ENCODE results near the gene PDE3B. TPM values are rescaled to one million over a fixed set of nuclear protein-coding genes. Genes with fewer than 3 reads are reported as not detected.
"Not testable (repeated sequence)": the region's sequence is repeated elsewhere in the genome, so short reads cannot be mapped to it uniquely, and the experiment has no call there.

Gene PDE3B
- total RNA-seq, 3 donors from 2014 or later (not counting 1 experiment from before 2014, with no cell fraction given): 18.2 to 42.3 (median 34.5) TPM

DNA sequence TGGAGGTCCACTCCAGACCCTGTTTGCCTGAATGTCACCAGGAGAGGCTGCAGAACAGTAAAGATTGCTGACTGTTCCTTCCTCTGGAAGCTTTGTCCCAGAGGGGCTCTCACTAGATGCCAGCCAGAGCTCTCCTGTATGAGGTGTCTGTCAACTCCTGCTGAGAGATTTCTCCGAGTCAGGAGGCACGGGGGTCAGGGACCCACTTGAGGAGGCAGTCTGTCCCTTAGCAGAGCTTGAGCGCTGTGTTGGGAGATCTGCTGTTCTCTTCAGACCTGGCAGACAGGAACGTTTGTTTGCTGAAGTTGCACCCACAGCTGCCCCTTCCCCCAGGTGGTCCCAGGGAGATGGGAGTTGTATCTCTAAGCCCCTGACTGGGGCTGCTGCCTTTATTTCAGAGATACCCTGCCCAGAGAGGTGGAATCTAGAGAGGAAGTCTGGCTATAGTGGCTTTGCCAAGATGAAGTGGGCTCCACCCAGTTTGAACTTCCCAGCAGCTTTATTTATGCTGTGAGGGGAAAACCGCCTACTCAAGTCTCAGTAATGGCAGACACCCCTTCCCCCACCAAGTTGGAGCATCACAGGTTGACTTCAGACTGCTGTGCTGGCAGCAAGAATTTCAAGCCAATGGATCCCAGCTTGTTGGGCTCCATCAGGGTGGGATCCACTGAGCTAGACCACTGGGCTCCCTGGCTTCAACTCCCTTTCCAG, 99.4 kb downstream of the PDE3B start:
- intact Hi-C loops (cut with micrococcal nuclease): no loop called here
- TF ChIP-seq, protein P1, sequence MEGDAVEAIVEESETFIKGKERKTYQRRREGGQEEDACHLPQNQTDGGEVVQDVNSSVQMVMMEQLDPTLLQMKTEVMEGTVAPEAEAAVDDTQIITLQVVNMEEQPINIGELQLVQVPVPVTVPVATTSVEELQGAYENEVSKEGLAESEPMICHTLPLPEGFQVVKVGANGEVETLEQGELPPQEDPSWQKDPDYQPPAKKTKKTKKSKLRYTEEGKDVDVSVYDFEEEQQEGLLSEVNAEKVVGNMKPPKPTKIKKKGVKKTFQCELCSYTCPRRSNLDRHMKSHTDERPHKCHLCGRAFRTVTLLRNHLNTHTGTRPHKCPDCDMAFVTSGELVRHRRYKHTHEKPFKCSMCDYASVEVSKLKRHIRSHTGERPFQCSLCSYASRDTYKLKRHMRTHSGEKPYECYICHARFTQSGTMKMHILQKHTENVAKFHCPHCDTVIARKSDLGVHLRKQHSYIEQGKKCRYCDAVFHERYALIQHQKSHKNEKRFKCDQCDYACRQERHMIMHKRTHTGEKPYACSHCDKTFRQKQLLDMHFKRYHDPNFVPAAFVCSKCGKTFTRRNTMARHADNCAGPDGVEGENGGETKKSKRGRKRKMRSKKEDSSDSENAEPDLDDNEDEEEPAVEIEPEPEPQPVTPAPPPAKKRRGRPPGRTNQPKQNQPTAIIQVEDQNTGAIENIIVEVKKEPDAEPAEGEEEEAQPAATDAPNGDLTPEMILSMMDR (IDR thresholded peaks at IDR 0.05): no peak

DNA sequence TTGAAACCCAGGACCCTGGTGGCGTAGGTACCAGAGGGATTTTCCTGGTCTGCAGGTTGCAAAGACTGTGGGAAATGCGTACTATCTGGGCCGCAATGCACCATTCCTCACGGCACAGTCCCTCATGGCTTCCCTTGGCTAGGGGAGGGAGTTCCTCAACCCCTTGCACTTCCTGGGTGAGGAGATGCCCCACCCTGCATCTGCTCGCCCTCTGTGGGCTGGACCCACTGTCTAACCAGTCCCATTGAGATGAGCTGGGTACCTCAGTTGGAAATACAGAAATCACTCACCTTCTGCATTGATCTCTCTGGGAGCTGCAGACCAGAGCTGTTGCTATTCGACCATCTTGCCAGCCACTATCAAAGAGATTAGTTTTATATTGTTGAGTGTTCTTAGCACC, 100.1 kb downstream of the PDE3B start:
- H3K9me3 Mint-ChIP-seq; DNase-seq; H3K27ac ChIP-seq (ENCODE audit: low read length); H3K36me3 ChIP-seq (ENCODE audit: control insufficient read depth, insufficient read depth, low read length); H3K4me3 Mint-ChIP-seq; H3K27me3 ChIP-seq (ENCODE audit: control insufficient read depth, insufficient read depth, low read length); H3K36me3 Mint-ChIP-seq; H3K4me1 ChIP-seq (ENCODE audit: control insufficient read depth, insufficient read depth, low read length); H3K27ac Mint-ChIP-seq; H3K9me3 ChIP-seq (ENCODE audit: control insufficient read depth, insufficient read depth, low read length); ATAC-seq; intact Hi-C loops (cut with micrococcal nuclease); H3K4me3 ChIP-seq (ENCODE audit: low read length): not testable (repeated sequence)
- Mint-ChIP-seq H3K4me1 (peaks cover 0 to 27% of the 10 kb centered on the region in 2 donors), H3K27me3 (ENCODE audit: low read depth in 2 of 2) (peaks cover 0 to 16% of the 10 kb centered on the region in 2 donors)
- WGBS (ENCODE audit: insufficient coverage): 86% methylated on average over 6 of the region's 6 CpGs

More for the DNA sequence above, 99.4 kb downstream of the PDE3B start:
- Histone ChIP-seq H3K27ac (ENCODE audit: low read length) (no peak overlapping the region), H3K9me3 (ENCODE audit: control insufficient read depth, insufficient read depth, low read length) (no peaks in the 10 kb centered on the region), H3K27me3 (ENCODE audit: control insufficient read depth, insufficient read depth, low read length) (no peaks in the 10 kb centered on the region), H3K4me3 (ENCODE audit: low read length) (no peak overlapping the region), H3K4me1 (ENCODE audit: control insufficient read depth, insufficient read depth, low read length) (peaks cover 2% of the 10 kb centered on the region), H3K36me3 (ENCODE audit: control insufficient read depth, insufficient read depth, low read length) (no peaks in the 10 kb centered on the region)
- Mint-ChIP-seq H3K4me3 (no peak overlapping the region), H3K9me3 (peaks cover 0 to 2% of the 10 kb centered on the region in 2 donors), H3K36me3 (no peaks in the 10 kb centered on the region), H3K27ac (no peak overlapping the region), H3K4me1 (peaks cover 0 to 27% of the 10 kb centered on the region in 2 donors), H3K27me3 (ENCODE audit: low read depth in 2 of 2) (peaks cover 0 to 16% of the 10 kb centered on the region in 2 donors)
- DNase-seq (no peak), ATAC-seq (no peak)
- WGBS (ENCODE audit: insufficient coverage): 87% methylated on average over 5 of the region's 5 CpGs

DNA sequence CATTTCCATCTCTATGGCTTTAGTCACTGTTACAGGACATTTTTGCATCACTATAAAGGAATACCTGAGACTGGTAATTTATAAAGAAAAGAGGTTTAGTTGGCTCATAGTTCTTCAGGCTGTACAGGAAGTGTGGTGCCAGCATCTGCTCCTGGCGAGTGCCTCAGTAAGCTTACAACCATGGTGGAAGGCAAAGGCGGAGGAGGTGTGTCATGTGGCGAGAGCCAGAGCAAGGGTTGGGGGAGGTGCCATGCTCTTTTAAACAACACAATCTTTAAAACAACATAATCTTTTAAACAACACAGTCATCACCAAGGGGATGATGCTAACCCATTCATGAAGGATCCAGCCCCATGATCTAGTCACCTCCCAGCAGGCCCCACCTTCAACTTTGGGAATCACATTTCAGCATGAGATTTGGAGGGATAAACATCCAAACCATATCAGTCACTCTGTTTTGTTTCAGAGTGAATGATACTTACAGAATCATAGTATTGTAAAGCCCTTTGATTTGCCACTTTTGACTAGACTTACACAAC, 103.3 kb downstream of the PDE3B start:
- Mint-ChIP-seq H3K27me3 (ENCODE audit: low read depth in 2 of 2) (peaks cover 0 to 15% of the 10 kb centered on the region in 2 donors), H3K36me3 (no peaks in the 10 kb centered on the region), H3K9me3 (no peaks in the 10 kb centered on the region), H3K27ac (no peak overlapping the region), H3K4me3 (no peak overlapping the region), H3K4me1 (peaks cover 5 to 35% of the 10 kb centered on the region in 2 donors)
- Histone ChIP-seq H3K4me3 (ENCODE audit: low read length) (no peak overlapping the region), H3K4me1 (ENCODE audit: control insufficient read depth, insufficient read depth, low read length) (peaks cover 2% of the 10 kb centered on the region), H3K36me3 (ENCODE audit: control insufficient read depth, insufficient read depth, low read length) (no peaks in the 10 kb centered on the region), H3K9me3 (ENCODE audit: control insufficient read depth, insufficient read depth, low read length) (no peaks in the 10 kb centered on the region), H3K27me3 (ENCODE audit: control insufficient read depth, insufficient read depth, low read length) (no peaks in the 10 kb centered on the region), H3K27ac (ENCODE audit: low read length) (no peak overlapping the region)
- ATAC-seq (no peak), DNase-seq (no peak)
- intact Hi-C loops (cut with micrococcal nuclease): no loop called here
- TF ChIP-seq, protein P1 (IDR thresholded peaks at IDR 0.05): no peak
- WGBS (ENCODE audit: insufficient coverage): 82% methylated on average over 3 of the region's 3 CpGs

DNA sequence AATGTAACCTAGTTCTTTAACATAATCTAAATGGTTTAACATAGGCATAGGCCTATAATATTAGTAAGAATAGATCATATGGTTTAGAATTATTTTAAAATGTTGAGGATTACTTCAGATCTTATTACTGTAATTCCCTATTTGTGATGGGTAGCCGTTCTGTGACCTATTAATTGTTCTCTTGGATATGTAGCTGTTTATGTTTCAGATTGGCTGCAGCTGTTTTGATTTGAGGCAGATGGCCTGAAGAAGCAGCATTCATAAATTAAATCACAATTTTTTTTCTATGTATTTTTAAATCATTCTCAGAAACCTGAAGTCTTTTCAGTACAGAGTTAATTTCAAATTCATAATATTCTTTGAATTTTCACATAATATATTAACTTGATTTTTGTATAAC, 104.5 kb downstream of the PDE3B start:
- Mint-ChIP-seq H3K4me1 (peaks cover 5 to 37% of the 10 kb centered on the region in 2 donors), H3K27me3 (ENCODE audit: low read depth in 2 of 2) (peaks cover 0 to 7% of the 10 kb centered on the region in 2 donors), H3K27ac (no peak overlapping the region), H3K9me3 (no peaks in the 10 kb centered on the region), H3K4me3 (no peak overlapping the region), H3K36me3 (no peaks in the 10 kb centered on the region)
- no peaks in the 10 kb centered on the region for H3K36me3 ChIP-seq (ENCODE audit: control insufficient read depth, insufficient read depth, low read length)
- ATAC-seq (no peak), DNase-seq (no peak)
- no peak overlapping the region for H3K4me3 ChIP-seq (ENCODE audit: low read length)
- no peaks in the 10 kb centered on the region for H3K27me3 ChIP-seq (ENCODE audit: control insufficient read depth, insufficient read depth, low read length)
- H3K9me3 ChIP-seq (ENCODE audit: control insufficient read depth, insufficient read depth, low read length): no peaks in the 10 kb centered on the region
- H3K4me1 ChIP-seq (ENCODE audit: control insufficient read depth, insufficient read depth, low read length): peaks cover 2% of the 10 kb centered on the region
- WGBS (ENCODE audit: insufficient coverage): no CpG with 5 or more reads among the region's 1 CpG
- H3K27ac ChIP-seq (ENCODE audit: low read length): no peak overlapping the region
- TF ChIP-seq, protein P1 (IDR thresholded peaks at IDR 0.05): no peak
- intact Hi-C loops (cut with micrococcal nuclease): no loop called here

Measured in natural killer cell (primary cell).